ENCODE data around the gene CROCC.
"Not testable (repeated sequence)": the region's sequence is repeated elsewhere in the genome, so short reads cannot be mapped to it uniquely, and the experiment has no call there.

GRCh38 chr1:16881742-16882141 lies 40.0 kb upstream of the CROCC start:
- not testable (repeated sequence) for TF ChIP-seq ZNF8, SNAI2, ZFP30 (CRISPR knock-in tag; IDR thresholded peaks at IDR 0.05)

All from SK-N-SH treated with all-trans-retinoic acid at 6 μM for 48 hours (cell line).